Neutrophil (primary cell): ENCODE data around the gene MSH5.

Experiments
- H3K27ac ChIP-seq: fragments of 200-600 bp; sonication (generic); 2 replicates; pipeline ENCODE4 v1.5.1; 2016; ENCODE audit warnings: mild to moderate bottlenecking, moderate library complexity
- H3K27me3 ChIP-seq: fragments of 200-600 bp; sonication (generic); 2 replicates; pipeline ENCODE4 v1.6.0; 2016; ENCODE audit warnings: mild to moderate bottlenecking
- H3K36me3 ChIP-seq: fragments of 200-600 bp; sonication (generic); 2 replicates; pipeline ENCODE4 v1.5.1; 2017
- H3K4me1 ChIP-seq, 2 experiments: fragments of 200-600 bp in 1 of 2; sonication (generic) in 1 of 2; 1 replicate in 1 of 2; 2 replicates in 1 of 2; pipeline versions ENCODE4 v1.5.1 to v1.6.1; 2013 to 2016; ENCODE audit warnings: low read depth in 1 of 2, low read length in 1 of 2, mild to moderate bottlenecking in 1 of 2, moderate library complexity in 1 of 2; ENCODE audit not compliant: control insufficient read depth in 1 of 2, insufficient read depth in 1 of 2
- H3K4me3 ChIP-seq, 2 experiments: fragments of 200-600 bp in 1 of 2; sonication (generic) in 1 of 2; 1 replicate in 1 of 2; 2 replicates in 1 of 2; pipeline ENCODE4 v1.5.1; 2013 to 2016; ENCODE audit warnings: low read depth in 1 of 2, low read length in 1 of 2, mild to moderate bottlenecking in 1 of 2, moderate library complexity in 1 of 2
- H3K9me3 ChIP-seq: fragments of 200-600 bp; sonication (generic); 2 replicates; pipeline ENCODE4 v1.5.1; 2016
- TF ChIP-seq, protein P1 (sequence below): fragments of 200-600 bp; sonication (generic); IDR thresholded peaks from 2 replicates; pipeline ENCODE4 v1.5.1; 2016; ENCODE audit warnings: antibody characterized with exemption

MSH5 gene

DNA sequence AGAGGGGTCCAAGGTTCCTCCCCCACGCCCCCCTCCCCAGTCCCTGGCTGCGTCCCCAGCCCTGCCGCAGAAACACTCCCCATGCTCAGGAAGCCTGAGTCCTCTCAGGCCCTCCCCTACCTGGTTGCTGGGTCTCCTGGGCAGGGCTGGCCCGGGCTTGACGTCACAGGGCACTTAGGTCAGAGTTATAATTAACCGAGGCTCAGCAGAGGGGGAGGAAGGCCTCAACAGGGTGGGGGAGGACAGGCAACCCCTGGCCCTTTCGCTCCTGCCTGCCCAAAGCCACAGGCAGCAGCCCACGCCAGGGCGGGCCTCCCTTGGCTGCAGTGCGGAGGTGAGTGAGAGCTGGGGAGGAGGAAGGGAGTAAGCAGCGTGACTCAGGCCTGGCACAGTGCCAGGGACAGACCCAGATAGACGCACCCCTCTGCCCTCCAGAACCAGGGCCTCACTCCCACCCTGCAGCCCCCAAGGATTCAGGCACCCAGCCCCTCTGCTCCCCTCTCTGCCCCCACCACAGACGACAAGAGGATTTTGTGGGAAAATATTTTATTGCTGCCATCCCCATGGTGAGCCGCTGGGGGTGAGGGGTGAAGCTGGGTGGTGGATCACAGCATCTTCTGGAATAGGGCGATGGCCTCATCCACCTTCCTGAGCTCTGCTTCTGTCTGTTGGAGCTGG is 37.3 kb downstream of the MSH5 start, which contains the start of gene VWA7:
Gene VWA7, minus strand, starts transcription at position 340 of the 678 bp plus-strand sequence. CDS start 549 bp downstream, outside the sequence.
- peak within 1 kb of the TSS; percentile 59 for H3K27ac ChIP-seq
- H3K9me3 ChIP-seq, result no peaks in the 10 kb centered on the region
- H3K4me1 ChIP-seq, result peaks cover 4 to 11% of the 10 kb centered on the region in 2 experiments
- peaks cover 5% of the 10 kb centered on the region for H3K27me3 ChIP-seq
- TF ChIP-seq, protein P1, sequence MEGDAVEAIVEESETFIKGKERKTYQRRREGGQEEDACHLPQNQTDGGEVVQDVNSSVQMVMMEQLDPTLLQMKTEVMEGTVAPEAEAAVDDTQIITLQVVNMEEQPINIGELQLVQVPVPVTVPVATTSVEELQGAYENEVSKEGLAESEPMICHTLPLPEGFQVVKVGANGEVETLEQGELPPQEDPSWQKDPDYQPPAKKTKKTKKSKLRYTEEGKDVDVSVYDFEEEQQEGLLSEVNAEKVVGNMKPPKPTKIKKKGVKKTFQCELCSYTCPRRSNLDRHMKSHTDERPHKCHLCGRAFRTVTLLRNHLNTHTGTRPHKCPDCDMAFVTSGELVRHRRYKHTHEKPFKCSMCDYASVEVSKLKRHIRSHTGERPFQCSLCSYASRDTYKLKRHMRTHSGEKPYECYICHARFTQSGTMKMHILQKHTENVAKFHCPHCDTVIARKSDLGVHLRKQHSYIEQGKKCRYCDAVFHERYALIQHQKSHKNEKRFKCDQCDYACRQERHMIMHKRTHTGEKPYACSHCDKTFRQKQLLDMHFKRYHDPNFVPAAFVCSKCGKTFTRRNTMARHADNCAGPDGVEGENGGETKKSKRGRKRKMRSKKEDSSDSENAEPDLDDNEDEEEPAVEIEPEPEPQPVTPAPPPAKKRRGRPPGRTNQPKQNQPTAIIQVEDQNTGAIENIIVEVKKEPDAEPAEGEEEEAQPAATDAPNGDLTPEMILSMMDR, result no peak
- H3K36me3 ChIP-seq, result peaks cover 19% of the 10 kb centered on the region
- peak within 1 kb of the TSS in 1 of 2 experiments; percentile 52 for H3K4me3 ChIP-seq

DNA sequence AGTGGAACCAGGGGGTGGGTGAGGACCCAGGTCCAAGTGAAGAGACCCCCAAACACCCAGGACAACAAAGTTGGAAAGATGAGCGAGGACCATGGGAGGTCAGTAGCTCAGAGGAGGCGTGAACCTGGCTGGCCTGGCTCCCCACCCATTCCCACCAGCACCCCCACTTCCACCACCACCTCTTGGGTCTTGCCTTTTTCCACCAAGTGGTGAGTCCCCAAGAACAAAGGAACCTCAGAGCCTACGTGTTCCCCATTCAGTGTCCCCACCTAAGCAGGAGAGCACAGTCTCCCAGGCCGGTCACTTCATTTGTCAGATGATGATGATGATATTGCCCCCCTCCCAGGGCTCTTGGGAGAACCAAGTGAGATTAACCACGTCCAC is 37.9 kb downstream of the MSH5 start:
- no peak overlapping the region for H3K4me3 ChIP-seq
- H3K9me3 ChIP-seq, result no peaks in the 10 kb centered on the region
- H3K36me3 ChIP-seq, result peaks cover 23% of the 10 kb centered on the region
- peaks cover 5% of the 10 kb centered on the region for H3K27me3 ChIP-seq
- H3K4me1 ChIP-seq, result peaks cover 4 to 11% of the 10 kb centered on the region in 2 experiments
- TF ChIP-seq, protein P1, result no peak
- H3K27ac ChIP-seq, result peak overlapping the region; percentile 59

DNA sequence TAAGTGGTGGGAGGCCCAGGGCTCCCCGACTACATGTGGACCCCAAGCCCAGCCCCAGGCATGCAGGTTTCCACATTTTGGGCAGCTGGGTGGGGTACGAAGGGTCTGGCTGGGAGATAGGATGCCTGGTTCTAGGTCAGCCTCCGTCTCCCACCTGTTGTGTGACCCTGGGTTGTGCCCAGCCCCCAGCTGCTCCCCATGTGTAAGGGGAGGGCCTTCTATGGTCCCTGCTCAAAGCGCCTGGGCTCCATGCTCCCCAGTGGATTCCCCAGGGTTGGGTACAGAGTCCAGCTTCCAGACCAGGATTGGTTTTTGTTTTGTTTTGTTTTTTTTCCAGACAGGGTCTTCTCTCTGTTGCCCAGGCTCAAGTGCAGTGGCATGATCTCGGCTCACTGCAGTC is 38.4 kb downstream of the MSH5 start:
- TF ChIP-seq, protein P1, result no peak
- Histone ChIP-seq H3K9me3 (no peaks in the 10 kb centered on the region), H3K4me1 (peaks cover 4 to 11% of the 10 kb centered on the region in 2 experiments), H3K4me3 (no peak overlapping the region), H3K36me3 (peaks cover 23% of the 10 kb centered on the region), H3K27ac (no peak overlapping the region), H3K27me3 (peaks cover 5% of the 10 kb centered on the region)

DNA sequence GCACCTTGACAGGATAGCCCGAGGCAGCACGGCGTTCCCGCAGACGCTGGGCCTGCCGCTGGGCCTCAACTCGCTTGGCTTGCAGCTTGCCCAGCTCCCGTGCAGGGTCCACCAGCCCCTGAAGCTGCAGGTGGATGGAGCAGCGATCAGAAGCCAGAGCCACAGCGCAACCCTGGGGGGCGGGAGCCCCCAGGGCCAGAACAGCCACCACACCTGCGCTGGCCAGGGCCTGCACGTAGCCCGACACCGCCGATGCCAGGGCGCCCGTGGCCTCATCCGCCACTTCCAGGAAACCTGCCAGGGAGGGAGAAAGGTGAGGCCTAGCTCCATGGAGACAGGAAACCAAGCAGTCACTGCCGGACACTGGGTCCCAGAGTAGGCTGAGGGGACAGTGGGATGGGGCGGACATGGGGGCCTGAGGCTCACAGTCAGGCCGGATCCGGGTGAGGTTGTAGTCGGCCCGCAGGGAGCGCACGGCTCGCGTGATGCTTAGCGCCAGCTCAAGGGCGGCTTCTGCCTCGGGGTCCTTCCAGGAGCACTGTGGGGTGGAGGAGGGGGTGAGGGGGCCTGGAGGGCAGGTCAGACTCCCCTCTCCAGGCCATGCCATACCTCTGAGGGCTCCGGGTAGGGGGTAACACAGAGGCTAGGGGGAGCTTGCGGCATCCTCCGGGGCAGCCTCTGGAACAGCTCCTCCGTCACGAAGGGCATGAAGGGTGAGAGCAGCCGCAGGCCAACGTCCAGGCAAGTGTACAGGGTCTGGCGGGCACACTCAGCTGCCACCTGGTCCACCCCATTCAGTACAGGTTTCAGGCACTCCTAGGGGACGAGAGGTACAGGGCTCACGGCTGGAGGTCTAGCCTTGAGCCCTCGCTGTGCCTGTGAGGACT is 39.4 kb downstream of the MSH5 start:
- H3K36me3 ChIP-seq, result peaks cover 23% of the 10 kb centered on the region
- TF ChIP-seq, protein P1, result no peak
- H3K27me3 ChIP-seq, result peaks cover 5% of the 10 kb centered on the region
- H3K9me3 ChIP-seq, result no peaks in the 10 kb centered on the region
- H3K4me3 ChIP-seq, result no peak overlapping the region
- H3K27ac ChIP-seq, result no peak overlapping the region
- H3K4me1 ChIP-seq, result peaks cover 4 to 11% of the 10 kb centered on the region in 2 experiments

DNA sequence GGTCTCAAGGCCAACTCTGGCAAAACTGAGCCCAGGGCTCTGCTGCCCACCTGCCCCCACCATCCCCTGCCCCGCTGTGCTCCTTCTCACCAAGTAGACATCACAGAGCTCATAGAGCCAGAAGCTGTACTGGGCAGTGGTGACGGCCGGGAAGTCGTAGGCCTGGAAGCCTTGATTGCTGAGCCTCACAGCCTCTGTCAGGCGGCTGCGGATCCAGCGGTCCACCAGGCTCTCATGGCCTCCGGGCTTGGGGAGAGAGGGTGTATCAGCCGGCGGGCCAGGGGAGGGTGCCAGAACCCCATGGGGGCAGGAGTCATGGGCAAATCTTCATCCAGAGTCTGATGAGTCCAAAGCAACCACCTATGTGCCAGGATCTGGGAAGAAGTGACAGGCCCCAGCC is 40.1 kb downstream of the MSH5 start:
- no peak overlapping the region for H3K4me3 ChIP-seq
- TF ChIP-seq, protein P1, result no peak

More for the DNA sequence above, 40.1 kb downstream of the MSH5 start:
- H3K27ac ChIP-seq, result no peak overlapping the region
- H3K4me1 ChIP-seq, result peaks cover 4 to 11% of the 10 kb centered on the region in 2 experiments
- peaks cover 23% of the 10 kb centered on the region for H3K36me3 ChIP-seq
- peaks cover 5% of the 10 kb centered on the region for H3K27me3 ChIP-seq
- H3K9me3 ChIP-seq, result no peaks in the 10 kb centered on the region
